WTC11 (cell line): ENCODE data around the gene TCERG1.

Experiments used
- ATF6 ChIP-seq: sonication (generic); formaldehyde crosslinking; IDR thresholded peaks from 2 replicates; pipeline ENCODE4 v1.8.1; 2023; ENCODE audit warnings: mild to moderate bottlenecking, missing genetic modification reagents
- ESRRA ChIP-seq: sonication (generic); formaldehyde crosslinking; IDR thresholded peaks from 2 replicates; pipeline ENCODE4 v1.8.1; 2022; ENCODE audit warnings: mild to moderate bottlenecking, missing genetic modification reagents, borderline replicate concordance
- ETV6 ChIP-seq: sonication (generic); formaldehyde crosslinking; IDR thresholded peaks from 2 replicates; pipeline ENCODE4 v1.8.1; 2022; ENCODE audit warnings: mild to moderate bottlenecking, missing genetic modification reagents
- FOXP4 ChIP-seq: sonication (generic); formaldehyde crosslinking; IDR thresholded peaks from 2 replicates; pipeline ENCODE4 v1.8.0; 2022; ENCODE audit warnings: mild to moderate bottlenecking, missing genetic modification reagents
- GABPB1 ChIP-seq: sonication (generic); formaldehyde crosslinking; IDR thresholded peaks from 2 replicates; pipeline ENCODE4 v1.8.1; 2023; ENCODE audit warnings: mild to moderate bottlenecking, missing genetic modification reagents
- MAX ChIP-seq: sonication (generic); formaldehyde crosslinking; IDR thresholded peaks from 2 replicates; pipeline ENCODE4 v1.8.0; 2022; ENCODE audit warnings: mild to moderate bottlenecking, missing genetic modification reagents
- NFATC4 ChIP-seq: fragments of 250-450 bp; sonication (Bioruptor Pico); IDR thresholded peaks from 2 replicates; pipeline ENCODE4 v1.9.0; 2021; ENCODE audit warnings: mild to moderate bottlenecking
- NFYB ChIP-seq: sonication (generic); formaldehyde crosslinking; conservative IDR thresholded peaks from 2 replicates; pipeline ENCODE4 v1.8.0; 2022; ENCODE audit warnings: low read depth, missing genetic modification reagents
- NR2C2 ChIP-seq: sonication (generic); formaldehyde crosslinking; IDR thresholded peaks from 2 replicates; pipeline ENCODE4 v1.8.0; 2022; ENCODE audit warnings: mild to moderate bottlenecking, missing genetic modification reagents
- TEAD4 ChIP-seq: sonication (generic); formaldehyde crosslinking; IDR thresholded peaks from 2 replicates; pipeline ENCODE4 v1.8.0; 2022; ENCODE audit warnings: mild to moderate bottlenecking, missing genetic modification reagents
- USF1 ChIP-seq: sonication (generic); formaldehyde crosslinking; IDR thresholded peaks from 2 replicates; pipeline ENCODE4 v1.8.0; 2022; ENCODE audit warnings: mild to moderate bottlenecking, missing genetic modification reagents
- ZNF121 ChIP-seq: sonication (generic); formaldehyde crosslinking; IDR thresholded peaks from 2 replicates; pipeline ENCODE4 v1.8.0; 2023; ENCODE audit warnings: missing genetic modification reagents
- TF ChIP-seq, protein P1 (sequence below): fragments of 200-600 bp; IDR thresholded peaks from 2 replicates; pipeline ENCODE4 v1.8.0; 2022; ENCODE audit warnings: antibody characterized with exemption
- TF ChIP-seq, protein P2 (sequence below): sonication (generic); formaldehyde crosslinking; conservative IDR thresholded peaks from 2 replicates; pipeline ENCODE4 v1.8.1; 2022; ENCODE audit warnings: mild to moderate bottlenecking, missing genetic modification reagents

DNA sequence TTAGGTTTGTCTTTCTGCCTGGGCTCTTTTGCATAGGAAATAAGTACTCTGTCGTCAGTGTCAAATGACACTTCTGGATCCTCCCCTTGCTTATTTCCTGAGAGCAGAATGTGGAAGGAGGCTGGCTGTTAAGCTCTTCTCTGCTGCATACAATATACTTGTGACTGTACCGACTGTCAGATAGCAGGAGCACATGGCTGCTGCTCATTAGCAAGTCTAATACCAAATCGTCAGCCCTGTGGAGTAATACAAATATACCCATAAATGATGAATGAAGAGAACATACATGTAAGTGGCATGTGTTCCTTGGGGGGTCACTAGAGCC is 69.0 kb downstream of the TCERG1 start, which contains the start of gene GPR151:
- TF ChIP-seq, protein P1, sequence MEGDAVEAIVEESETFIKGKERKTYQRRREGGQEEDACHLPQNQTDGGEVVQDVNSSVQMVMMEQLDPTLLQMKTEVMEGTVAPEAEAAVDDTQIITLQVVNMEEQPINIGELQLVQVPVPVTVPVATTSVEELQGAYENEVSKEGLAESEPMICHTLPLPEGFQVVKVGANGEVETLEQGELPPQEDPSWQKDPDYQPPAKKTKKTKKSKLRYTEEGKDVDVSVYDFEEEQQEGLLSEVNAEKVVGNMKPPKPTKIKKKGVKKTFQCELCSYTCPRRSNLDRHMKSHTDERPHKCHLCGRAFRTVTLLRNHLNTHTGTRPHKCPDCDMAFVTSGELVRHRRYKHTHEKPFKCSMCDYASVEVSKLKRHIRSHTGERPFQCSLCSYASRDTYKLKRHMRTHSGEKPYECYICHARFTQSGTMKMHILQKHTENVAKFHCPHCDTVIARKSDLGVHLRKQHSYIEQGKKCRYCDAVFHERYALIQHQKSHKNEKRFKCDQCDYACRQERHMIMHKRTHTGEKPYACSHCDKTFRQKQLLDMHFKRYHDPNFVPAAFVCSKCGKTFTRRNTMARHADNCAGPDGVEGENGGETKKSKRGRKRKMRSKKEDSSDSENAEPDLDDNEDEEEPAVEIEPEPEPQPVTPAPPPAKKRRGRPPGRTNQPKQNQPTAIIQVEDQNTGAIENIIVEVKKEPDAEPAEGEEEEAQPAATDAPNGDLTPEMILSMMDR = no peak
- no peak for TF ChIP-seq ETV6
- TF ChIP-seq ZNF121 = no peak
- TF ChIP-seq NR2C2 (CRISPR knock-in tag) = no peak
- TF ChIP-seq ESRRA (CRISPR knock-in tag) = no peak
- no peak for TF ChIP-seq ATF6 (CRISPR knock-in tag)
- no peak for TF ChIP-seq NFYB (CRISPR knock-in tag)
- TF ChIP-seq GABPB1 (CRISPR knock-in tag) = no peak
- TF ChIP-seq, protein P2, sequence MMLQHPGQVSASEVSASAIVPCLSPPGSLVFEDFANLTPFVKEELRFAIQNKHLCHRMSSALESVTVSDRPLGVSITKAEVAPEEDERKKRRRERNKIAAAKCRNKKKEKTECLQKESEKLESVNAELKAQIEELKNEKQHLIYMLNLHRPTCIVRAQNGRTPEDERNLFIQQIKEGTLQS (CRISPR knock-in tag) = no peak
- TF ChIP-seq USF1 = no peak
- no peak for TF ChIP-seq FOXP4 (CRISPR knock-in tag)
- no peak for TF ChIP-seq NFATC4 (CRISPR knock-in tag)
- no peak for TF ChIP-seq MAX (CRISPR knock-in tag)
- TF ChIP-seq TEAD4 = no peak
